Head of caudate nucleus (tissue), 42 donors: ENCODE results near the gene HS3ST3A1.

Source experiments
- DNase-seq, 42 donors: peaks; one replicate each; pipeline versions ENCODE4 v3.0.0 to v3.0.0-alpha.2; 2020 to 2021; ENCODE audit warnings: mixed read lengths in 7 of 42
- intact Hi-C: fragments of 100-400 bp; cut with DNase I; formaldehyde crosslinking; loops from one replicate; pipeline ENCODE4 v1.15.0; 2022

HS3ST3A1 gene

DNA sequence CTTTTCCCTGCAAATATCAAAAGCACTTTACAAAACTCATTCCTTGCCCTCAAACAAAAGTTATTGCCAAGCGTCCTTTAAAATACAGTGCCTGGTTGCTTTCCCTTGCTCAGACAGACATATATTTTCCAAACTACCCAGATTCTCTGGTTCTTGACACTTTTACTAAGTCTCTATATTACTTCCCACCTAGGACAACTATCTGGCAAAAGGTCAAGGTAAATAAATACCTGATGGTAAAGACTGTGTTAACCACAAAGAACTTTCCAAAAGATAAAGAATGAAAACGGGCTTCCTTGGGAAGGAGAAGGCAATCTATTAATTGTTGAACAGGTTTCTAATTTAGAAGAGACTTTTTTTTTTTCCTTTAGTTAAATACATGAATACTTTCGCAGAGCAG lies 1.9 kb downstream of the HS3ST3A1 start:
- no peak for DNase-seq

GRCh38 chr17:13599168-13599577 lies 2.6 kb downstream of the HS3ST3A1 start:
- intact Hi-C loops = no loop called here
- no peak for DNase-seq

More for the DNA sequence above, 1.9 kb downstream of the HS3ST3A1 start:
- intact Hi-C loops = no loop called here

GRCh38 chr17:13598353-13599167 lies 3.2 kb downstream of the HS3ST3A1 start:
- intact Hi-C loops = no loop called here
- no peak for DNase-seq

DNA sequence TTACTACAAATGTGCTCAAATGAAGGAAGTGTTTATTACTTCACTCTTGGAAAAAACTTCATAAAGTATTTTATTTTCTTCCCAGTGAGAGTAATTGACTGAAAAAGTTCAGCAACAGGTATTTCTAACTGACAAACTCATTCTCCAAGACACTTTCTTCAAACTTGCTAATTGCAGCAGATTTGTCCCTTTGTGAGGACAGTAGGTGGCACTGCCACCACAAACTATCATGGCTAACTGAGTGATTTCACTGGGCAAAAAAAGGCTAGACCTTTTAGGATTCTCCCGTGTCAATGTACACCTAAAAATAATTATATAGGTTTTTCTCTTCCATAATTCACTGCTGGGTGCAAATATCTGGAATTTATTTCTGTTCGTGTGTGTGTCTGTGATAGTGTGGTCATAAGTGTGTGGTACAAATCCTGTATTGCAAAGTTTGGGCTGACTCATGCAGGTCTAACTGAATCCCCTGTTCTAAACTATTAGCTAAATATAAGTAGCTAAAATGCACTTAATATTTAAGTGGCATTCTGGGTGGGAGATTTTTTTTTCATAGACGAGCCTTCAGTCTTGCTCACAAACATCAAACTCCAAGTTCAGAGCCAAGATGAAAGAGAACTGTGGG lies 3.9 kb downstream of the HS3ST3A1 start:
- intact Hi-C loops = no loop called here
- DNase-seq = peak in 23 of 42 donors; percentile 8 to 62 (median 26)

DNA sequence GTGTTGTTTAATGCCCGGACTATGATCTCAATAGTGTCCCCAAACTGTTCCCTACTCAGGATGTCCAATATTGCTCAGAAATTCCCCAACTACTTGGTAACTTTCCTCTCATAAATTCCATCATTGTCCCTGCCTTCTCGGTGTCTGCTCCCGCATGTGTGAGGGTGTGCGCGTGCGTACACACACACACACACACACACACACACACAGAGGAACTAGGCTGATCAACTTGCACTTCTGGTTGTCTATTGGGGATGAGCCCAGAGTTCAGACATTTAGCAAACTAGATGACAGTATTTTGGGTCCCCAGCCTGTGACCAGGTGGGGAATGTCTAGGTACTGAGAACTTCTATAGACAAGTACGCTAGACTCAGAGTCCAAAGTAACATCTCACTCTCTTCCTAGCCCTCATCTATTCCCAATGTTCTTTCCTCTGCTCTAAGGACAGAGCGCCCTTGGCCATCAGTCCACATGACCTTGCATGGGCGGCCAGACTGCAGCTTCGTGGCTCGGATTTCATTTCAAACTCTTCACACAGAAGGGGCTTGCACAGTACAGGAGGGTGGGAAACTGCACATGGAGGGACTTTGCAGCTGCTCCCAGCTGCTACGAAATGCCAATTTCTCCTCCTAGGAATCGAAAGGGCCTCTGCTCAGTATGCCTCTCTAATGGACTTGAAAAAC lies 5.3 kb downstream of the HS3ST3A1 start:
- DNase-seq = no peak
- intact Hi-C loops = no loop called here

DNA sequence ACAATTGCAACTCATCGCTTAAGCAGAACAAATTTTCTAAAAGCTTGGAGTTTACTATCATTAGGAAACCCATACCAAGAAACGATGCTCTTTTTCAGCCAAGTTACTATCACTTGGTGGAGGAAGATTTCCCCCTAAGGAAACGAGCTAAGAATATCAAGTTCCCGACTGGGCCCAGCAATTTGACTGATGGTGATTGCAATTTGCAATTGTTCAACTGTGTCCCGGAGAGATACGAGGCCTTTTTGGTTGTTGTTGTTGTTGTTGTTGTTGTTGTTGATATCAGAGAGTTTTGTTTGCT lies 6.2 kb downstream of the HS3ST3A1 start:
- DNase-seq = no peak
- intact Hi-C loops = no loop called here

- intact Hi-C loops = loop anchor here (5.0 kb wide), 1 partner anchor 707 kb away; the partner anchor contains the start of gene HS3ST3B1
- peak; percentile 57 to 91 (median 80) for DNase-seq
These were observed 6.7 kb downstream of the HS3ST3A1 start for GRCh38 chr17:13594762-13595598.

GRCh38 chr17:13594310-13594709 lies 7.4 kb downstream of the HS3ST3A1 start:
- intact Hi-C loops = loop anchor here (5.0 kb wide), 1 partner anchor 708 kb away; the partner anchor contains the start of gene HS3ST3B1
- DNase-seq = no peak

- DNase-seq = no peak
- intact Hi-C loops = loop anchor here (5.0 kb wide), 1 partner anchor 709 kb away; the partner anchor contains the start of gene HS3ST3B1
These were observed 8.0 kb downstream of the HS3ST3A1 start for GRCh38 chr17:13593757-13594156.

DNA sequence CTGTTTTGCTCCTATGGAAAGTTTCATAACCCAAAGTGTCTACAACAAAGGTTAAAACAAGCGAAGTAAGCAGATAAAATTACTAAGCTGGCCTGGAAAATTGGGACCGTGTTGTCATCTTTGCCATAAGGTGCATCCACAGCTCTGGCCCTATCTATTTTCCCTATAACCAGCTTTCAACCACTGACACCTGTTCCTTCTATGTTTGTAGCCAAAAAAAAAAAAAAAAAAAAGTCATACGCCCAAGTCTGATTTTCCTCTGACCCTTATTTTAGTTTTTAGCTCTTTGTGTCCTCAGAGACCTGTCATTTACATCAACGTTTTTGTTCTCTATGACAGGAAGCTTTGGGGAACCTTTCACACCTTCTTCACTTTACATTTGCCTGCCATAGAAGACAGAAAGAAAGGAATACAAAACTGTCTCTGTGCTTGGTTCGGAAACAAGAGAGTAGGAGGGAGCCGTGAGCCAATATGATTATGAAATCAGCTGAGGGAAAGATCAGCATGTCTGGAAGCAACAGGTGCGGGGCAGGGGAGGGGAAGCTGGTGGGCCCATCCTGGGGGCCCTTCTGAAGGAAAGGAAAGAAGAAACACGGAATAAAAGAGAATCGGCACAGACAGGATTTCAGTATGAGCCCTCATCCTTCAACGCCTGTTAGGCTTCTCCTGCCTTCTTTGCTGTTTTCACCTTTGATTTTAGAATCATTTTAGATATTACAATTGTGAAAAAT lies 8.5 kb downstream of the HS3ST3A1 start:
- no peak for DNase-seq

GRCh38 chr17:13592427-13592826 lies 9.3 kb downstream of the HS3ST3A1 start:
- intact Hi-C loops = loop anchor here (5.0 kb wide), 1 partner anchor 710 kb away; the partner anchor contains the start of gene HS3ST3B1
- no peak for DNase-seq

More for the DNA sequence above, 8.5 kb downstream of the HS3ST3A1 start:
- intact Hi-C loops = loop anchor here (5.0 kb wide), 1 partner anchor 709 kb away; the partner anchor contains the start of gene HS3ST3B1

- no peak for DNase-seq
- intact Hi-C loops = loop anchor here (5.0 kb wide), 1 partner anchor 712 kb away; the partner anchor contains the start of gene HS3ST3B1
These were observed 11.3 kb downstream of the HS3ST3A1 start for GRCh38 chr17:13590441-13590840.

GRCh38 chr17:13589658-13590057 lies 12.1 kb downstream of the HS3ST3A1 start:
- intact Hi-C loops = loop anchor here (5.0 kb wide), 1 partner anchor 713 kb away; the partner anchor contains the start of gene HS3ST3B1
- DNase-seq = no peak

GRCh38 chr17:13587487-13588338 lies 14.0 kb downstream of the HS3ST3A1 start:
- intact Hi-C loops = no loop called here
- DNase-seq = no peak

GRCh38 chr17:13584701-13585080 lies 17.0 kb downstream of the HS3ST3A1 start:
- intact Hi-C loops = no loop called here
- no peak for DNase-seq

DNA sequence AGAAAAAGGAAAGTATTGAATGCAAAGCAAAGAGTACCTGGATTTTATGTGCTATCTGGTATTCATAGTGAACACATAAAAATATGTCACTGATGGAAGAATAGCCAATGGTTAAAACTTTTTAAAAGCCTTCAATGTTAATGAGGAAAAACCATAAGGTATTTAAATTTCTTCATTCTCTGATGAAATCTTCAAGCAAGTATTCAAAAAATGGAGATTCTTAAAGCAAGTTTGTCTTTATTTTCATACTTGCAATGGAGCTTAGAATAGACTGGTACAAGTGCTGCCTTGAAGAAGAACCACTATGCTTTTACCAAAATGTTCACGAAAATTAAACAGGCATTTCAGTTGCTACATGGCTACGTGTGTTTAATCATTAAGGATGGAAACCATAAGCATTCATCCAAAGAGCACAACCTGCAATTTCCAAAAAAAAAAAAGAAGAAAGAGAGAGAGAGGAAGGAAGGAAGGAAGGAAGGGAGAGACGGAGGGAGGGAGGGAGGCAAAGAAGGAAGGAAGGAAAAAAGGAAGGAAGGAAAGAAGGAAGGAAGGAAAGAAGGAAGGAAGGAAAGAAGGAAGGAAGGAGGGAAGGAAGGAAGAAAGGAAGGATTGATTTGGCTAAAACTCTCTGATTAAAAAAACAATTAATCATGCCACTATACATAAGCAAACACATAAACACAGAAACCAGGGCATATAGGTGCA lies 17.6 kb downstream of the HS3ST3A1 start:
- no peak for DNase-seq
- intact Hi-C loops = no loop called here
